Peyer's patch (tissue), 4 donors: ENCODE results near the gene TEK. TPM values are rescaled to one million over a fixed set of nuclear protein-coding genes. Genes with fewer than 3 reads are reported as not detected.
A peak's percentile ranks its signal among the peaks of the same experiment; 100 is the strongest.

Source experiments
- DNase-seq, 3 donors: peaks; one replicate each; pipeline ENCODE4 v3.0.0-alpha.2; 2017 to 2019
- H3K27ac ChIP-seq, 4 donors: fragments of 200-600 bp; sonication (generic); one replicate each; pipeline ENCODE4 v1.5.1; 2016 to 2019
- H3K27me3 ChIP-seq, 2 donors: fragments of 200-600 bp; sonication (generic); one replicate each; pipeline ENCODE4 v1.5.1; 2019
- H3K36me3 ChIP-seq, 3 donors: fragments of 200-600 bp; sonication (generic); one replicate each; pipeline ENCODE4 v1.5.1; 2016 to 2019
- H3K4me1 ChIP-seq, 4 donors: fragments of 200-600 bp; sonication (generic); one replicate each; pipeline ENCODE4 v1.5.1; 2016 to 2019
- H3K4me3 ChIP-seq, 4 donors: fragments of 200-600 bp; sonication (generic); 1 replicate in 3 of 4; 2 replicates in 1 of 4; pipeline ENCODE4 v1.5.1; 2016 to 2019; ENCODE audit warnings: mild to moderate bottlenecking in 1 of 4
- H3K9me3 ChIP-seq, 4 donors: fragments of 200-600 bp; sonication (generic); one replicate each; pipeline ENCODE4 v1.5.1; 2016 to 2019; ENCODE audit warnings: mild to moderate bottlenecking in 1 of 4
- POLR2A ChIP-seq, 2 donors: fragments of 450-650 bp; IDR thresholded peaks; one replicate each; pipeline ENCODE4 v1.5.1; 2017; ENCODE audit warnings: antibody characterized with exemption in 2 of 2, mild to moderate bottlenecking in 2 of 2, moderate library complexity in 2 of 2
- total RNA-seq, 4 donors: library from RNA; depleted of rRNA; stranded (reverse); fragments of >200 nt; gene quantifications; one replicate each; pipeline ENCODE4 v1.1.0, GENCODE V29; 2016
- TF ChIP-seq, protein P1 (sequence below), 6 experiments: fragments of 450-650 bp in 4 of 6; fragments of 200-600 bp in 2 of 6; sonication (generic) in 1 of 6; IDR thresholded peaks; one replicate each; pipeline ENCODE4 v1.5.1; 2017 to 2019; ENCODE audit warnings: antibody characterized with exemption in 6 of 6, mild to moderate bottlenecking in 3 of 6, moderate library complexity in 1 of 6

Gene TEK
- total RNA-seq, 4 donors from 2014 or later, result 3.0 to 22.3 (median 4.3) TPM

DNA sequence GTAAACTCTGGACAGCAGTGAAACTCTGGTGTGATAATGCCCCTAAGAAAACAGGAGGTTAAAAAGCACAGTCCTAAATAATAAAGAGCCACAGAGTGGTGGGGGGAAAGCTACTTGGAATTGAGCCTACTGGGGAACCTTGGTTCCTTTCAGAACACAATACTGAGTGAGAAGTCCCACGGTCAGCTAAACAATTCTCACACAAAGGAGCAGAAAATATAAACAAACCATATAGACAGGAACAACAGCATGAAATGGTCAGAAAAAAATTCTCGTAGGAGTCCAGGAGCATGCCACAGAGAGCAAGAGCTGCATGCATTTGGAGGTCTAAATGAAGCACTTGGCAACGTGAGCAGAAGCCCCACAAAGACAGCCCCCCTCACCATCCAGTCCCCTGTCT is 56.0 kb downstream of the TEK start:
- DNase-seq, result no peak
- Histone ChIP-seq H3K4me3 (no peak overlapping the region), H3K4me1 (no peaks in the 10 kb centered on the region), H3K27me3 (no peaks in the 10 kb centered on the region), H3K9me3 (no peaks in the 10 kb centered on the region), H3K27ac (no peak overlapping the region), H3K36me3 (no peaks in the 10 kb centered on the region)
- no peak for TF ChIP-seq POLR2A (IDR thresholded peaks at IDR 0.05)
- TF ChIP-seq, protein P1, sequence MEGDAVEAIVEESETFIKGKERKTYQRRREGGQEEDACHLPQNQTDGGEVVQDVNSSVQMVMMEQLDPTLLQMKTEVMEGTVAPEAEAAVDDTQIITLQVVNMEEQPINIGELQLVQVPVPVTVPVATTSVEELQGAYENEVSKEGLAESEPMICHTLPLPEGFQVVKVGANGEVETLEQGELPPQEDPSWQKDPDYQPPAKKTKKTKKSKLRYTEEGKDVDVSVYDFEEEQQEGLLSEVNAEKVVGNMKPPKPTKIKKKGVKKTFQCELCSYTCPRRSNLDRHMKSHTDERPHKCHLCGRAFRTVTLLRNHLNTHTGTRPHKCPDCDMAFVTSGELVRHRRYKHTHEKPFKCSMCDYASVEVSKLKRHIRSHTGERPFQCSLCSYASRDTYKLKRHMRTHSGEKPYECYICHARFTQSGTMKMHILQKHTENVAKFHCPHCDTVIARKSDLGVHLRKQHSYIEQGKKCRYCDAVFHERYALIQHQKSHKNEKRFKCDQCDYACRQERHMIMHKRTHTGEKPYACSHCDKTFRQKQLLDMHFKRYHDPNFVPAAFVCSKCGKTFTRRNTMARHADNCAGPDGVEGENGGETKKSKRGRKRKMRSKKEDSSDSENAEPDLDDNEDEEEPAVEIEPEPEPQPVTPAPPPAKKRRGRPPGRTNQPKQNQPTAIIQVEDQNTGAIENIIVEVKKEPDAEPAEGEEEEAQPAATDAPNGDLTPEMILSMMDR (IDR thresholded peaks at IDR 0.05), result no peak

DNA sequence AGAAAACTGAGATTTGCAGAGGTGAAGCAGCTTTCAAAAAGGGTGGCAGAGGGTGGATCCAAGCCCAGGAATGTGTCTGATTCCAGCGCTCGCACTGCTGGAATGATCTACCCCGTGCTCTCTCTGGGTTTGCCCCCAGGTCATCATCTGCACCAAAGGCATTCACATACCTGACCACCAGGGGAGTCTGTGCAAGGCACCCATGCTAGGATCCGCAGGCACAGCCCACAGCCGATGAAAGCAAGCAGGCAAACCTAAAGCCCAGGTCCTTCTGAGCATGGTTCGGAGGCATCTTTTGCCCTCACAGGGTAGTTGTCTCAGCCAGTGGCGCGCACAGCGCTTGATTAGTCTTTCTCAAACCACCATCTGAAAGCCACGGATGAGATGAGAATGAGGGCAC is 56.6 kb downstream of the TEK start:
- Histone ChIP-seq H3K4me3 (no peak overlapping the region), H3K27me3 (no peaks in the 10 kb centered on the region), H3K36me3 (no peaks in the 10 kb centered on the region), H3K27ac (no peak overlapping the region), H3K4me1 (no peaks in the 10 kb centered on the region), H3K9me3 (no peaks in the 10 kb centered on the region)
- DNase-seq, result no peak
- no peak for TF ChIP-seq POLR2A (IDR thresholded peaks at IDR 0.05)
- TF ChIP-seq, protein P1 (IDR thresholded peaks at IDR 0.05), result peak in 1 of 6 experiments; percentile 8

DNA sequence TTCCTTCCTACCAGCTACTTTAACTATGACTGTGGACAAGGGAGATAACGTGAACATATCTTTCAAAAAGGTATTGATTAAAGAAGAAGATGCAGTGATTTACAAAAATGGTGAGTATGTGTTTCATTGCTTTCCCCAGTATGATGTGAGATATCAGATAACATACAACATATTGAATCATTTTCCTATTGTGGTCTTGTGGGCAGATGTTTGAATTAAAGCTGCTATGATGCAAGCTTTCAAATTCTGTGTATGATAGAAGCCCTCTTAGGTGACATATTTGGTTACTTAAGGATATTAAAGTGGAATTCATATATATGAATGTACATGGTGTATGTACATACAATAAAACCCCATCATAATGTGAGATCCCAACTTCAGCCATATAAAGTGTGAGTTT is 59.5 kb downstream of the TEK start:
- DNase-seq, result no peak
- no peaks in the 10 kb centered on the region for H3K4me1 ChIP-seq
- H3K36me3 ChIP-seq, result no peaks in the 10 kb centered on the region
- H3K4me3 ChIP-seq, result no peak overlapping the region
- H3K27me3 ChIP-seq, result no peaks in the 10 kb centered on the region
- H3K9me3 ChIP-seq, result no peaks in the 10 kb centered on the region
- H3K27ac ChIP-seq, result no peak overlapping the region
- TF ChIP-seq, protein P1 (IDR thresholded peaks at IDR 0.05), result no peak
- no peak for TF ChIP-seq POLR2A (IDR thresholded peaks at IDR 0.05)

- H3K4me3 ChIP-seq, result no peak overlapping the region
- DNase-seq, result no peak
- H3K27ac ChIP-seq, result no peak overlapping the region
- no peaks in the 10 kb centered on the region for H3K9me3 ChIP-seq
- no peaks in the 10 kb centered on the region for H3K4me1 ChIP-seq
- no peaks in the 10 kb centered on the region for H3K36me3 ChIP-seq
- H3K27me3 ChIP-seq, result no peaks in the 10 kb centered on the region
- TF ChIP-seq POLR2A (IDR thresholded peaks at IDR 0.05), result no peak
- TF ChIP-seq, protein P1 (IDR thresholded peaks at IDR 0.05), result no peak
Observed at GRCh38 chr9:27168951-27169350, 59.9 kb downstream of the TEK start.

- Histone ChIP-seq H3K27ac (no peak overlapping the region), H3K36me3 (no peaks in the 10 kb centered on the region), H3K9me3 (no peaks in the 10 kb centered on the region), H3K4me1 (no peaks in the 10 kb centered on the region), H3K27me3 (no peaks in the 10 kb centered on the region), H3K4me3 (no peak overlapping the region)
- TF ChIP-seq, protein P1 (IDR thresholded peaks at IDR 0.05), result no peak
- no peak for TF ChIP-seq POLR2A (IDR thresholded peaks at IDR 0.05)
- DNase-seq, result no peak
Observed at GRCh38 chr9:27176971-27177370, 67.9 kb downstream of the TEK start.

GRCh38 chr9:27179245-27179865 is 70.3 kb downstream of the TEK start:
- H3K27ac ChIP-seq, result no peak overlapping the region
- no peaks in the 10 kb centered on the region for H3K36me3 ChIP-seq
- no peaks in the 10 kb centered on the region for H3K4me1 ChIP-seq
- no peak overlapping the region for H3K4me3 ChIP-seq
- H3K27me3 ChIP-seq, result no peaks in the 10 kb centered on the region
- no peaks in the 10 kb centered on the region for H3K9me3 ChIP-seq
- no peak for DNase-seq
- no peak for TF ChIP-seq POLR2A (IDR thresholded peaks at IDR 0.05)
- TF ChIP-seq, protein P1 (IDR thresholded peaks at IDR 0.05), result no peak
